Glomerular visceral epithelial cell (primary cell): ENCODE measurements around the gene ATP8B1.
"Not testable (repeated sequence)": the region's sequence is repeated elsewhere in the genome, so short reads cannot be mapped to it uniquely, and the experiment has no call there.

ENCODE experiments used
- DNase-seq: peaks from one replicate; pipeline ENCODE4 v3.0.0-alpha.2; 2016; ENCODE audit errors: extremely low spot score

ATP8B1 gene

DNA sequence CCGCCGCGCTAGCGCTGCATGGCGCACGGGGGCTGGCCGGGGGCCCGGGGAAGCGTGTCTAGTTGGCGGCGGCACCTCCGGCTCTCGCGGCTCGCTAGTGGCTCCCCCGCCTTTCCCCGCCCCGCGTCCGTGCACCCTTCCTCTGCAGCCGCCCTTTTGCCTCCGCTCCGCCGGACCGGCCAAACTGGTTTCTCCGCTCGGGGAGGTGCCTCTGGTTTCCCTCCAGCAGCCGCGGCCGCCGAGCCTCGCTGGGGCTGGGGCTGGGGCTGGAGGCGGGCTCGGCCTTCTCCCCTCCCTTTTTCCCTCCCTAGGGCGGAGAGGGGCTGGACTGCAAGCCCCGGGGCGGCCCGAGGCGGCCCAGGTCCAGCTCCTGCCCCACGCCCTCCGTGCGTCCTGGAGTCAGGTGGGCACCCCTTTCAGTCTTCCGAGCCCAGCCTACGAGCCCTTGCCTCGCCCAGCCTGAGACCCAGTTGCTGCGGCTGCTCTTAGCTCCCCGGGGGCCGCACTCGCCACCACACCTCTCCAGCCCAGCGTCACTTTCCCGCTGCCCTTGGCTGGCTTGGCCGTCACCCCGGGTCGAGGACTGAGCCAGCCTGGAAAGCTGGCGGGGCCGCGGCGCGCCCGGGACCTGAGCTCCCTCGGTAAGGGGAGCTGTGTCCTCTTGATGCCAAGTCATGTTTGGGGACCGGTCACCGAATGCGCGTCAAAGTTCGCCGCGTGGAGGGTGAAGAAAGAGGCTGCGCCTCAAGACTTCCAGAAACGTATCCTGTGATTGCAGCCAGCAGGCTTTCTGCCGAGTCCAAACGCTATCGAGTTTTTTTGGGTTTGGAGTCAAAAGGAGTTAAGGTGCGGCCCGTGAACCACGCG lies at the start of gene ATP8B1:
TSS of gene ATP8B1 (minus strand) at position 213 of the 867 bp plus-strand sequence. CDS start 71,508 bp downstream, outside the sequence.
- DNase-seq = peak; percentile 89

DNA sequence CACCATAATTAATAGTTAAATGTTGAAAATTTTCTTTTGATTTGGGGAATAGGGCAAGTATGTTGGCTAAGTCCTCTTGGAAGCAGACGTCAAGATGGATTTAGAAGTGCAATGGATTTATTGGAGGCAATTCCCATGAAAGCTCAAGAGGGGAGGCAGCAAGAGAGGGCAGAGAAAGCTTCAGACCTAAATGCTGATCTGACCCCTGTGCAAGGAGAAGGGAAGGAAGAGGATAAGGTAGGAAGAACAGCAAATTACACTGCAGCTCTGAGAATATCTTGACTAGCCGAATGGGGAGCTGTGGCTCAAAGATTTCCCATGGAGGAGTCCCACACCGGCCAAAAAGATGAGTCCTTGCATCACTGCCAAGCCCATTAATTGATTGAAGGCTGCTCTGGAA lies 46.9 kb upstream of the ATP8B1 start:
- DNase-seq = no peak

DNA sequence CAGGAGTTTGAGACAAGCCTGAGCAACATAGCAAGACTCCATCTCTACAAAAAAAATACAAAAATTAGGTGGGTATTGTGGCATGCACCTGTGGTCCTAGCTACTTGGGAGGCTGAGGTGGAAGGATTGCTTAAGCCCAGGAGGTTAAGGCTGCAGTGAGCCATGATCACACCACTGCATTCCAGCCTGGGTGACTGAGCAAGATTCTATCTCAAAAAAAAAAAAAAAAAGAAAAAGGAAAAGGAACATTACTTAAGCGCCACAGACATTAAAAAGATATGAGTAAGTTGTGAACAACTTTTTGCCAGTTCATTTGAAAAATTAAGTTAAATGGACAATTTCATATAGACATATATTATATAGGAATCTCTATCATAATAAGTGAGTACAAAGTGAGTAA lies 45.3 kb upstream of the ATP8B1 start:
- DNase-seq = not testable (repeated sequence)

DNA sequence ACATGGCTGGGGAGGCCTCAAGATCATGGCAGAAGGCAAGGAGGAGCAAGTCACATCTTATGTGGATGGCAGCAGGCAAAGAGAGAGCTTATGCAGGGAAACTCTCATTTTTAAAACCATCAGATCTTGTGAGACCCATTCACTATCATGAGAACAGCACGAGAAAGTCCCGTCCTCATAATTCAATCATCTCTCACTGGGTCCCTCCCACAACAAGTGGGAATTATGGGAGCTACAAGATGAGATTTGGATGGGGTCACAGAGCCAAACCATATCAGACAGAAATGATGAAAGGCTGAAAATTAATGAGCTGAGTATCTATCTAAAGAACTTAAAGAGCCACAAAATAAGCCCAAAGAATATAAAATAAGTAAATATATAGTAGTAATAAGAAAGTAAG lies 44.3 kb upstream of the ATP8B1 start:
- DNase-seq = not testable (repeated sequence)

GRCh38 chr18:57846258-57846657 lies 43.1 kb upstream of the ATP8B1 start:
- peak; percentile 44 for DNase-seq

- no peak for DNase-seq
Observed at GRCh38 chr18:57845605-57846074, 42.5 kb upstream of the ATP8B1 start.

- no peak for DNase-seq
Observed at GRCh38 chr18:57844319-57844718, 41.2 kb upstream of the ATP8B1 start.

DNA sequence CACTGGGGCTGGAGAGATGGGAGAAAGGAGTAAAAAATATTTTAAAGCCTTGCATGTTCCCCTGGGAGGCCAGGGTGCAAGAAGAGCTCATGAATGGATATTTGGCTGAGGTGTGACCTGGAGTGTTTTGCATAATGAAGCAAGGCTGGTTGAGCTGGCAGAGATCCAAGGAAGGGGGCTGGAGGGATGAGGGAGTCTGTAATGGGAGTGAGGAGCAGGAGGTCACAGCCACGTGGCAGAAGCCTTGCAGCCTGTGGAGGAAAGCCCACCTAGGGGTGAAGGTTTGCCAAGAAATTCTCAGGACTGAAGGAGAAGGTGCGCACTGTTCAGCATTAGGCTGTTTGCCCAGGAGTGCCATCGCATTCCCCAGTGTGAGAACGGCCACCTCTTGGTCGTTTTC lies 40.3 kb upstream of the ATP8B1 start:
- DNase-seq = no peak

GRCh38 chr18:57841568-57841967 lies 38.5 kb upstream of the ATP8B1 start:
- no peak for DNase-seq

GRCh38 chr18:57839942-57840381 lies 36.8 kb upstream of the ATP8B1 start:
- peak; percentile 53 for DNase-seq

GRCh38 chr18:57837917-57838548 lies 34.9 kb upstream of the ATP8B1 start:
- DNase-seq = peak; percentile 62

- DNase-seq = no peak
Observed at GRCh38 chr18:57836557-57836956, 33.4 kb upstream of the ATP8B1 start.

- DNase-seq = no peak
Observed at GRCh38 chr18:57835904-57836303, 32.8 kb upstream of the ATP8B1 start.

DNA sequence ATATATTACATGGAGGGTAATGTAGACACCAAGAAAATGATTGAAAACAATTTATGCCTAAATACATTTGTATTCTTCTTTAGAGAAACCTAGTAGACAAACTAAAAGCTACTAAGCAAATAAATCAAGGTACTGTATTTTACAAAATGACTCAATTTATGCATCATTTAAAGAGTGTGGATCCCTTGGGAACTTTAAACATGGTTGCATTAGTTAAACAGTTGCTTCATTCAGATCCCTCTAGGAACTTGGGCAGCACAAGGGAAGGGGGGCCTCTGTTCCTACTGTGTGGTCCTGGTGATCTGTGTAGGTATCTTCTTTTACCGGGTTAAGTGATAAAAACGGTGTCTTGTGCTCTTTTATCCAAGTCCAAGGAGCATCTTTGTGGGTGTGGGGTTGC lies 31.5 kb upstream of the ATP8B1 start:
- DNase-seq = no peak

- peak; percentile 40 for DNase-seq
Observed at GRCh38 chr18:57833441-57834101, 30.5 kb upstream of the ATP8B1 start.

- DNase-seq = no peak
Observed at GRCh38 chr18:57832730-57833129, 29.6 kb upstream of the ATP8B1 start.

- DNase-seq = no peak
Observed at GRCh38 chr18:57831597-57832377, 28.7 kb upstream of the ATP8B1 start.

- no peak for DNase-seq
Observed at GRCh38 chr18:57827646-57828045, 24.5 kb upstream of the ATP8B1 start.

GRCh38 chr18:57826252-57826651 lies 23.1 kb upstream of the ATP8B1 start:
- DNase-seq = no peak

DNA sequence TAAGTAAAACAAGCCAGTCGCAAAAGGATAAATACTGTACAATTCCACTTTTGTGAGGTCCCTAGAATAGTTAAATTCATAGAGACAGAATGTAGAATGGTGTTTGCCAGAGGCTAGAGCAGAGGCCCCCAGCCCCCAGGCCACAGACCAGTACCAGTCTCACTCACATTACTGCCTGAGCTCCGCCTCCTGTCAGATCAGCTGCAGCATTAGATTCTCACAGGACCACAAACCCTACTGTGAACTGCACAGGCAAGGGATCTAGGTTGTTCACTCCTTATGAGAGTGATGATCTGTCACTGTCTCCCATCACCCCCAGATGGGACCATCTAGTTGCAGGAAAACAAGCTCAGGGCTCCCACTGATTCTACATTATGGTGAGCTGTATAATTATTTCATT lies 17.5 kb upstream of the ATP8B1 start:
- DNase-seq = not testable (repeated sequence)

GRCh38 chr18:57819671-57820460 lies 16.8 kb upstream of the ATP8B1 start:
- peak; percentile 94 for DNase-seq
